22Rv1 (cell line): Measurements from ENCODE around the gene EPS15.
"Not testable (repeated sequence)": the region's sequence is repeated elsewhere in the genome, so short reads cannot be mapped to it uniquely, and the experiment has no call there.

Experiments
- H3K27ac ChIP-seq: fragments of 450-650 bp; 2 replicates; pipeline ENCODE4 v1.5.1; 2017
- ZFX ChIP-seq: fragments of 450-650 bp; IDR thresholded peaks from 2 replicates; pipeline ENCODE4 v1.6.1; 2017; ENCODE audit warnings: antibody characterized with exemption, borderline replicate concordance
- TF ChIP-seq, protein P1 (sequence below): fragments of 450-650 bp; IDR thresholded peaks from 2 replicates; pipeline ENCODE4 v1.5.1; 2017; ENCODE audit warnings: mild to moderate bottlenecking

Gene EPS15

GRCh38 chr1:51542158-51542953 is 23.3 kb upstream of the EPS15 start:
- no peak for TF ChIP-seq ZFX
- TF ChIP-seq, protein P1, sequence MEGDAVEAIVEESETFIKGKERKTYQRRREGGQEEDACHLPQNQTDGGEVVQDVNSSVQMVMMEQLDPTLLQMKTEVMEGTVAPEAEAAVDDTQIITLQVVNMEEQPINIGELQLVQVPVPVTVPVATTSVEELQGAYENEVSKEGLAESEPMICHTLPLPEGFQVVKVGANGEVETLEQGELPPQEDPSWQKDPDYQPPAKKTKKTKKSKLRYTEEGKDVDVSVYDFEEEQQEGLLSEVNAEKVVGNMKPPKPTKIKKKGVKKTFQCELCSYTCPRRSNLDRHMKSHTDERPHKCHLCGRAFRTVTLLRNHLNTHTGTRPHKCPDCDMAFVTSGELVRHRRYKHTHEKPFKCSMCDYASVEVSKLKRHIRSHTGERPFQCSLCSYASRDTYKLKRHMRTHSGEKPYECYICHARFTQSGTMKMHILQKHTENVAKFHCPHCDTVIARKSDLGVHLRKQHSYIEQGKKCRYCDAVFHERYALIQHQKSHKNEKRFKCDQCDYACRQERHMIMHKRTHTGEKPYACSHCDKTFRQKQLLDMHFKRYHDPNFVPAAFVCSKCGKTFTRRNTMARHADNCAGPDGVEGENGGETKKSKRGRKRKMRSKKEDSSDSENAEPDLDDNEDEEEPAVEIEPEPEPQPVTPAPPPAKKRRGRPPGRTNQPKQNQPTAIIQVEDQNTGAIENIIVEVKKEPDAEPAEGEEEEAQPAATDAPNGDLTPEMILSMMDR = no peak
- no peak overlapping the region for H3K27ac ChIP-seq

DNA sequence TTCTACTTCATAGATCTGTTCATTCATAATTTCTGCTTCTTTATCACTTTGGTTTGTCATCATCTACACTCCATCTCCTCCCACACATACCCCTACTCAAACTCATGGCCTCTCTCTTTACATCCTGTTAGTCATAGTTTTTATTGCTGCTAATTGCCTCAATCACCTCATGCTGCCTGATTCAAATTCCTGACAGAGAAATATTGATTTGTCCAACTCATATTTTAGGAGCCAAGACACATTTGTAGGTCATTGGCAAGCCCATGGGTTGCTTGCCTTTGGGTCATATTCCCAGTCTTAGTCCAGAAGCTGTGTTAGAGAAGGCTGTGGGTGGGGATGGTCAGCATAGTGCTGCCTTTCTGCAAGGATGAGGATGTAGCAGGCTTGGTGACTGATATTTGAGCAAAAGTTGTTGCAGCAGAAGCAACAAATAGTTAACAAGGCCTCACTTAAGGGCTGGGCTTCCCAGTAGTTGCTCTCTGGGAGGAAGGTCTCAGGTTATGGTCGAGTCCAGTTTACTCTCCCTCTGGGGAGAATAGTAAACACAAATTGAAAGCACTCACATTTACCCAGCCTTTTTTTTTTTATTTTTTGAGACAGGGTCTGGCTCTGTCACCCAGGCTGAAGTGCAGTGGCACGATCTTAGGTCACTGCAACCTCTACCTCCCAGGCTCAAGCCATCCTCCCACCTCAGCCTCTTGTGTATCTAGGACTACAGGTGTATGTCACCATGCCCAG is 22.4 kb upstream of the EPS15 start:
- TF ChIP-seq, protein P1 = no peak
- TF ChIP-seq ZFX = no peak

GRCh38 chr1:51537568-51537967 is 18.5 kb upstream of the EPS15 start:
- TF ChIP-seq, protein P1 = no peak
- TF ChIP-seq ZFX = no peak
- H3K27ac ChIP-seq = no peak overlapping the region

More for the DNA sequence above, 22.4 kb upstream of the EPS15 start:
- no peak overlapping the region for H3K27ac ChIP-seq

- no peak for TF ChIP-seq ZFX
- TF ChIP-seq, protein P1 = peak; percentile 71
Observed at GRCh38 chr1:51535006-51535592, 16.0 kb upstream of the EPS15 start.

GRCh38 chr1:51534447-51534846 is 15.4 kb upstream of the EPS15 start:
- no peak overlapping the region for H3K27ac ChIP-seq
- TF ChIP-seq ZFX = no peak
- TF ChIP-seq, protein P1 = no peak

More at GRCh38 chr1:51535006-51535592, 16.0 kb upstream of the EPS15 start:
- no peak overlapping the region for H3K27ac ChIP-seq

GRCh38 chr1:51532853-51533252 is 13.8 kb upstream of the EPS15 start:
- H3K27ac ChIP-seq = no peak overlapping the region
- TF ChIP-seq, protein P1 = no peak
- no peak for TF ChIP-seq ZFX

DNA sequence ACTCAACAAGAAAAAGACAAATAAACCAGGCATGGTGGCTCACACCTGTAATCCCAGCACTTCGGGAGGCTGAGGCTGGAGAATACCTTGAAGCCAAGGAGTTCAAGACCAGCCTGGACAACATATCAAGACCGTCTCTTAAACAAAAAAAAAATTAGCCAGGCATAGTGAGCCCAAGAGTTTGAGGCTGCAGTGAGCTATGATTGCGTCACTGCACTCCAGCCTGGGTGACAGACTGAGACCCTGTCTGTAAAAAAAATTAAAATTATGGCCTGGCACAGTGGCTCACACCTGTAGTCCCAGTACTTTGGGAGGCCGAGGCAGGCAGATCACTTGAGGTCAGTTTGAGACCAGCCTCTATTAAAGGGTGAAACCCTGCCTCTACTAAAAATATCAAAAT is 11.4 kb upstream of the EPS15 start:
- H3K27ac ChIP-seq = not testable (repeated sequence)
